Measurements from ENCODE around the gene NAA80. TPM values are rescaled to one million over a fixed set of nuclear protein-coding genes. Genes with fewer than 3 reads are reported as not detected.

Gene NAA80
- total and polyA plus RNA-seq, 7 experiments from 2014 or later: 13.7 to 44.9 (median 30.7) TPM

DNA sequence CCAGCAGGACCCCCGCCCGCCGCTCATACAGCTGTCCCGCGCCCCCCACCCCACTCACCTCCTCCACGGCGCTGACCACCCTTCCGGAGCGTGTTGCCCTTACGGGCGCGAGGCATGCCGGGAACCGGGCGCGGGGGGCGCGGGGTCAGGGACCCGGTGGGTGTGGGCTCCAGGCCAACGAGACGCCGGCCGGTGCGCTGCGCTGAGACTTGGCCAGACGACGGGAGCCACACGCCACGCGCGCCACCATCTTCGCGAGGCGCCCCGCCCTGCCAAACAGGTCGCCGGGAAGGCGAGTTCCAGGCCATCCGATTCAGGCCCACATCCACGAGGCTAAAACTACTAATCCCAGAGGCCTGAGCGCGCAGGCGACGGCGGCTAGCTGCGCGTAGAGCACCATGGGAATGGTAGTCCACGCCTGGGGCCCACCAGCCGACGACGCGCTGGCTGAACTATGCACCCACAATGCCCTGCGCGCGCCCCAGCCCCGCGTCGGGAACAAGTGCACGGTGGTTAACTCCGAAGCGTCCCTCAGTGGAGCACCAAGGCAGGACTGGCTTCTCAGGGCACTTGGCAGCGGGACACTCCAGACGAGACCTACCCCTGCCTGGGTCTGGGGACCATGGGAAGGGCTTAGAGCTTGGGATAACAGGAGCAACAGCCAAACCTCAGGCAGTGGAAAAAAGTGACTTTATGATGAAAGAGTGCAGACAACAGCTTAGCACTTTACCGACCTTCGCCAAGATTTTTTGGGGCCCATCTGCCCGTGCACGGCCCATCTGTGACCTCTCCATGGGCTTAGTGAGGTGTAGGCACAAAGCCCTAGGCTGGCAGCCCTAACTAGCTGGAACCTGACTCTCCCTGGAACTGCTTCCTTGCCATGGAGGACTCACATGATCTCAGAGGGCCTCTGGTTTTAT, 6.8 kb downstream of the NAA80 start, which contains the start of gene IFRD2:
TSS of gene IFRD2 (minus strand) at position 271 of the 920 bp plus-strand sequence. CDS start at position 116, 155 bp downstream.
- Histone ChIP-seq H3K4me3 (ENCODE audit: low read length) (peak within 1 kb of the TSS; percentile 62), H3K27ac (ENCODE audit: low read depth, low read length) (peak within 1 kb of the TSS; percentile 79), H3K36me3 (ENCODE audit: control insufficient read depth in 2 of 3, insufficient read depth in 3 of 3, low read length in 3 of 3) (peaks cover 0 to 44% (median 9%) of the 10 kb centered on the region in 3 experiments), H3K9me3 (ENCODE audit: control insufficient read depth in 2 of 3, low read length in 3 of 3) (no peaks in the 10 kb centered on the region), H3K4me1 (ENCODE audit: control insufficient read depth in 2 of 2, insufficient read depth in 2 of 2, low read length in 2 of 2) (peaks cover 13 to 16% of the 10 kb centered on the region in 2 donors), H3K27me3 (ENCODE audit: control insufficient read depth in 2 of 2, insufficient read depth in 2 of 2, low read length in 2 of 2) (no peaks in the 10 kb centered on the region)
- DNase-seq (peak; percentile 81 to 97 (median 94)), ATAC-seq (peak; percentile 99)
- no peaks in the 10 kb centered on the region for H3K9me3 Mint-ChIP-seq
- H3K36me3 Mint-ChIP-seq: peaks cover 0 to 9% (median 2%) of the 10 kb centered on the region in 5 donors
- peaks cover 16 to 22% (median 19%) of the 10 kb centered on the region in 7 donors for H3K4me1 Mint-ChIP-seq
- intact Hi-C loops (cut with micrococcal nuclease): loop anchor here (1.0 to 10.0 kb wide), 17 partner anchors 19 to 1818 kb away; partner anchors contain the start of genes TMEM115 (in 2 of the 2), TUSC2 (in 2 of the 2), DUSP7 (in 1 of the 2) and INKA1 (in 1 of the 2)
- ChIA-PET CTCF (interaction anchor here (0.5 to 2.1 kb wide), 8 partner anchors 11 to 164 kb away, joined by 3 to 6 read pairs (median 4); partner anchors contain the start of gene HYAL2), POLR2A (interaction anchor here (0.5 to 3.1 kb wide), 12 partner anchors 7 to 1002 kb away, joined by 3 to 18 read pairs (median 3); partner anchors contain the start of genes CYB561D2, GNAI2, HYAL1 and HYAL3)
- peak within 1 kb of the TSS; percentile 85 to 97 (median 93) for H3K27ac Mint-ChIP-seq
- no peaks in the 10 kb centered on the region for H3K27me3 Mint-ChIP-seq
- peak within 1 kb of the TSS; percentile 81 to 99 (median 88) for H3K4me3 Mint-ChIP-seq

- no peak overlapping the region for H3K27ac Mint-ChIP-seq
- ATAC-seq: no peak
Observed at GRCh38 chr3:50290161-50290641, 9.0 kb downstream of the NAA80 start.

DNA sequence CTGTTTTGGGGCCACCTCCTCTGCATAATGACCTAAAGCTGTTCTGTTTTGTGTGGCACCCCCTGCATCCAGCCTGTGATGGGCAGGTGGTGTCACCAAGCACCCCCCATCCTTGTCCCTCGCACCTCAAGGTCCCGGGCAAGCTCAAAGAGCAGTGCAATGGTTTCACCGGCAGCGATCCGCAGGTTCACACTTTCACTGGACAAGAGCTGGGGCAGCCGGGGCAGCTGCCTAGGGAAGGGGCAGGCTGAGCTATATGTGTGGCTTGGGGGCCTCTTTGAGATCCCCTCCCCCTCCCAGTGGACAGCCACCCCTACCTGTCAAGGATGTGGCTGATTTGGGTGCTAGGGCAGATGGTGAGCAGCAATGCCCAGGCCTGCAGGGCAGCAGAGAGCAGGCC, 10.1 kb downstream of the NAA80 start:
- H3K36me3 ChIP-seq (ENCODE audit: control insufficient read depth in 2 of 3, insufficient read depth in 3 of 3, low read length in 3 of 3): peaks cover 0 to 51% (median 9%) of the 10 kb centered on the region in 3 experiments

More at GRCh38 chr3:50290161-50290641, 9.0 kb downstream of the NAA80 start:
- H3K27ac ChIP-seq (ENCODE audit: low read depth, low read length): no peak overlapping the region
- H3K4me3 ChIP-seq (ENCODE audit: low read length): no peak overlapping the region
- no peaks in the 10 kb centered on the region for H3K9me3 ChIP-seq (ENCODE audit: control insufficient read depth in 2 of 3, low read length in 3 of 3)
- Mint-ChIP-seq H3K4me1 (peaks cover 16 to 22% (median 17%) of the 10 kb centered on the region in 7 donors), H3K27me3 (no peaks in the 10 kb centered on the region), H3K36me3 (peaks cover 0 to 9% (median 1%) of the 10 kb centered on the region in 5 donors), H3K4me3 (peak overlapping the region in 6 of 10 donors; percentile 17 to 85 (median 39)), H3K9me3 (no peaks in the 10 kb centered on the region)
- no peak for DNase-seq
- peaks cover 13 to 16% of the 10 kb centered on the region in 2 donors for H3K4me1 ChIP-seq (ENCODE audit: control insufficient read depth in 2 of 2, insufficient read depth in 2 of 2, low read length in 2 of 2)
- no peaks in the 10 kb centered on the region for H3K27me3 ChIP-seq (ENCODE audit: control insufficient read depth in 2 of 2, insufficient read depth in 2 of 2, low read length in 2 of 2)
- H3K36me3 ChIP-seq (ENCODE audit: control insufficient read depth in 2 of 3, insufficient read depth in 3 of 3, low read length in 3 of 3): peaks cover 0 to 51% (median 9%) of the 10 kb centered on the region in 3 experiments
- POLR2A ChIA-PET: interaction anchor here (1.8 kb wide), 1 partner anchor 10 kb away, joined by 4 read pairs; no protein-coding TSS in a partner anchor
- intact Hi-C loops (cut with micrococcal nuclease): loop anchor here (10.0 kb wide), 5 partner anchors 205 to 1815 kb away; partner anchors contain the start of genes DUSP7 (in 1 of the 2), INKA1 (in 1 of the 2), IP6K2 (in 1 of the 2) and RBM5 (in 1 of the 2)
- CTCF ChIA-PET: no interaction called here

DNA sequence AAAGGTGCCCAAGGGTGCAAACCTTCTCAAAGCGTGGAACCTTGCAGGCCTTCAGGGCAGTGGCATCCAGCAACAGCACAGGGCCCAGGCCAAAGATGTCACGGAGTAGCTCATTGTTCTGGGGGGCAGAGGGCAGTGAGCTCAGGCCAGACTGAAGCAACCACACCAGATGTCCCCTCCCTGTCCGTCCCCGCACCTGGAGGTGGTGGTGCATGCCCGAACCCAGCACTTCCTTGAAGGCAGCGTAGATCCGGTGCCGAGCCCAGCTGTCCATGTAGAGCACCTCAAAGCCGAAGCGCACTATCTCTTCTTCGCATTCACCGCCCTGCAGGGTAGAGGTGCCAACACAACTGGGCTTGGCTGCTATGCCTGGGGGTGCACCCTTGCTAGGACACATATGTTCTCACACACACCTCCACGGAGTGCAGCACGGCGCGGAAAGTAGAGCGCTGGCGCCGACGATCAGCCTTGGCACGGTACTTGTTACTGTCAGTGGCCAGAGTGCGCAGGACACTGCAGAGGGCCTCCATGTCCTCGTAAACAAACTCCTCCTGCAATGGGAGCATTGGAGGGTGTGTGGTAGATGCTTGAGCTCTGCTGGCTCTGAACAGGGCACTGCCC, 10.7 kb downstream of the NAA80 start:
- peak overlapping the region in 1 of 10 donors; percentile 41 for H3K4me3 Mint-ChIP-seq
- Histone ChIP-seq H3K4me1 (ENCODE audit: control insufficient read depth in 2 of 2, insufficient read depth in 2 of 2, low read length in 2 of 2) (peaks cover 13 to 16% of the 10 kb centered on the region in 2 donors), H3K27ac (ENCODE audit: low read depth, low read length) (no peak overlapping the region), H3K36me3 (ENCODE audit: control insufficient read depth in 2 of 3, insufficient read depth in 3 of 3, low read length in 3 of 3) (peaks cover 0 to 51% (median 9%) of the 10 kb centered on the region in 3 experiments), H3K27me3 (ENCODE audit: control insufficient read depth in 2 of 2, insufficient read depth in 2 of 2, low read length in 2 of 2) (no peaks in the 10 kb centered on the region), H3K9me3 (ENCODE audit: control insufficient read depth in 2 of 3, low read length in 3 of 3) (no peaks in the 10 kb centered on the region), H3K4me3 (ENCODE audit: low read length) (no peak overlapping the region)
- H3K36me3 Mint-ChIP-seq: peaks cover 0 to 9% (median 1%) of the 10 kb centered on the region in 5 donors
- ChIA-PET POLR2A (no interaction called here), CTCF (interaction anchor here (0.7 kb wide), 1 partner anchor 233 kb away, joined by 3 read pairs; no protein-coding TSS in a partner anchor)
- no peaks in the 10 kb centered on the region for H3K9me3 Mint-ChIP-seq
- peaks cover 16 to 22% (median 17%) of the 10 kb centered on the region in 7 donors for H3K4me1 Mint-ChIP-seq
- intact Hi-C loops (cut with micrococcal nuclease): no loop called here
- no peaks in the 10 kb centered on the region for H3K27me3 Mint-ChIP-seq
- H3K27ac Mint-ChIP-seq: no peak overlapping the region
- ATAC-seq: no peak
- DNase-seq: no peak

More for the DNA sequence above, 10.1 kb downstream of the NAA80 start:
- no peak overlapping the region for H3K4me3 ChIP-seq (ENCODE audit: low read length)
- no peak overlapping the region for H3K27ac ChIP-seq (ENCODE audit: low read depth, low read length)
- Mint-ChIP-seq H3K4me1 (peaks cover 16 to 22% (median 17%) of the 10 kb centered on the region in 7 donors), H3K9me3 (no peaks in the 10 kb centered on the region), H3K4me3 (peak overlapping the region in 3 of 10 donors; percentile 25 to 77 (median 39)), H3K27ac (no peak overlapping the region), H3K36me3 (peaks cover 0 to 9% (median 1%) of the 10 kb centered on the region in 5 donors), H3K27me3 (no peaks in the 10 kb centered on the region)
- no peaks in the 10 kb centered on the region for H3K27me3 ChIP-seq (ENCODE audit: control insufficient read depth in 2 of 2, insufficient read depth in 2 of 2, low read length in 2 of 2)
- no peaks in the 10 kb centered on the region for H3K9me3 ChIP-seq (ENCODE audit: control insufficient read depth in 2 of 3, low read length in 3 of 3)
- ChIA-PET POLR2A (interaction anchor here (1.8 kb wide), 1 partner anchor 11 kb away, joined by 4 read pairs; no protein-coding TSS in a partner anchor), CTCF (interaction anchor here (0.7 kb wide), 1 partner anchor 233 kb away, joined by 3 read pairs; no protein-coding TSS in a partner anchor)
- H3K4me1 ChIP-seq (ENCODE audit: control insufficient read depth in 2 of 2, insufficient read depth in 2 of 2, low read length in 2 of 2): peaks cover 13 to 16% of the 10 kb centered on the region in 2 donors
- DNase-seq (no peak), ATAC-seq (no peak)
- intact Hi-C loops (cut with micrococcal nuclease): no loop called here

- Mint-ChIP-seq H3K9me3 (no peaks in the 10 kb centered on the region), H3K36me3 (peaks cover 0 to 9% (median 1%) of the 10 kb centered on the region in 5 donors), H3K27ac (peak overlapping the region in 2 of 9 donors; percentile 41 to 54), H3K4me3 (peak overlapping the region in 1 of 10 donors; percentile 61), H3K4me1 (peaks cover 6 to 13% (median 9%) of the 10 kb centered on the region in 7 donors), H3K27me3 (no peaks in the 10 kb centered on the region)
- Histone ChIP-seq H3K9me3 (ENCODE audit: control insufficient read depth in 2 of 3, low read length in 3 of 3) (no peaks in the 10 kb centered on the region), H3K36me3 (ENCODE audit: control insufficient read depth in 2 of 3, insufficient read depth in 3 of 3, low read length in 3 of 3) (peaks cover 0 to 51% (median 9%) of the 10 kb centered on the region in 3 experiments), H3K27me3 (ENCODE audit: control insufficient read depth in 2 of 2, insufficient read depth in 2 of 2, low read length in 2 of 2) (no peaks in the 10 kb centered on the region), H3K4me1 (ENCODE audit: control insufficient read depth in 2 of 2, insufficient read depth in 2 of 2, low read length in 2 of 2) (peaks cover 7 to 10% of the 10 kb centered on the region in 2 donors), H3K4me3 (ENCODE audit: low read length) (no peak overlapping the region), H3K27ac (ENCODE audit: low read depth, low read length) (no peak overlapping the region)
- ATAC-seq (no peak), DNase-seq (no peak)
- intact Hi-C loops (cut with micrococcal nuclease): no loop called here
- CTCF ChIA-PET: no interaction called here
- POLR2A ChIA-PET: no interaction called here
Observed at GRCh38 chr3:50287262-50287661, 11.9 kb downstream of the NAA80 start.
